H54 (cell line): Measurements from ENCODE around the gene SLX1B.
"Not testable (repeated sequence)": the region's sequence is repeated elsewhere in the genome, so short reads cannot be mapped to it uniquely, and the experiment has no call there.

ENCODE experiments used
- DNase-seq: peaks from one replicate; pipeline ENCODE4 v3.0.0; 2011; ENCODE audit warnings: low spot score, mixed read lengths; ENCODE audit not compliant: insufficient read length
- FAIRE-seq: peaks from 3 replicates; lab custom pipeline; 2011; peaks lifted over from hg19 to GRCh38; lab: Jason Lieb, UNC

Gene SLX1B

GRCh38 chr16:29454269-29454668 is at the start of gene SLX1B, which contains the start of gene BOLA2:
TSS of gene SLX1B (plus strand) at chr16:29454533.
TSS of gene BOLA2 (minus strand) at chr16:29454351. CDS start at chr16:29454253, 98 bp downstream.
- DNase-seq: not testable (repeated sequence)
- peak; percentile 89 for FAIRE-seq

DNA sequence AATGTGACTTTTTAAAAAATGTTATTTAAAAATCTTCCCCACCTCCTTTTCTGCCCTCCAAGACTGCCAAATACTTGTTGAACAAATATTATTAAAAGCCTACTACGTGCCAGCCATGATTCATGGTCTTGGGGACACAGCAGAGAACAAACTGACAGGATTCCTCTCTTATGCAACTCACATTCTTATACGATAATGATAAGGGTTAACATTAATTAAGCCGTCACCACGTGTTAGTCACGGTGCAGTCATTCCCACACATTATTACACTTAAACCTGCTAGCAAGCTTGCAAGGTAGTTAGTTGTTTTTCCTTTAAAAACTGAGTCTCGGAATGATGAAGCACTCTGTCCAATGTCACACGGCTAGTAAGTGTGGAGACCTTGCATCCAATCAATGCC is 49.1 kb upstream of the SLX1B start:
- not testable (repeated sequence) for FAIRE-seq, DNase-seq

- FAIRE-seq, DNase-seq: not testable (repeated sequence)
These were observed 30.7 kb upstream of the SLX1B start for GRCh38 chr16:29423587-29423986.

GRCh38 chr16:29425390-29425789 is 28.9 kb upstream of the SLX1B start:
- FAIRE-seq: not testable (repeated sequence)

DNA sequence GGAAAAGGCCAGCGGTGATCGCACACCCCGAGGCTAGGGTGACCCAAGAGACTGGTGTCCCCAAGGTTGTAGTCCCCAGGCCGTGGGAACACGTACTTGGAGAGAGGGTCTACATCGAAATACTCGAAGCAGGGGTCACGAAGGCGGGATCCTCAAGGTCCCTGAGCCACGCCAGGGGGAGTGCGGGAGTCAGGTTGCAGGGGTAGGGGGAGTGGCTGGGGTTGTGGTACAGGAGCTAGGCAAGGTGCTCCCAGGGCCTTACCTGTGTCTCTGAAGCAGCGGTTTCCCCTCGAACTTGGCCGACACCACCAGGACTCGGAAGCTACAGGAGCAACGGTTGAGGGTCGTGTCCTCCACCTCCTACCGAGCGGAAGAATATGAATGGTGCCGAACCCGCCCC is 579 bp upstream of the SLX1B start:
- not testable (repeated sequence) for DNase-seq, FAIRE-seq

More at GRCh38 chr16:29425390-29425789, 28.9 kb upstream of the SLX1B start:
- not testable (repeated sequence) for DNase-seq

- FAIRE-seq, DNase-seq: not testable (repeated sequence)
These were observed 495 bp downstream of the SLX1B start for GRCh38 chr16:29454828-29455227.

DNA sequence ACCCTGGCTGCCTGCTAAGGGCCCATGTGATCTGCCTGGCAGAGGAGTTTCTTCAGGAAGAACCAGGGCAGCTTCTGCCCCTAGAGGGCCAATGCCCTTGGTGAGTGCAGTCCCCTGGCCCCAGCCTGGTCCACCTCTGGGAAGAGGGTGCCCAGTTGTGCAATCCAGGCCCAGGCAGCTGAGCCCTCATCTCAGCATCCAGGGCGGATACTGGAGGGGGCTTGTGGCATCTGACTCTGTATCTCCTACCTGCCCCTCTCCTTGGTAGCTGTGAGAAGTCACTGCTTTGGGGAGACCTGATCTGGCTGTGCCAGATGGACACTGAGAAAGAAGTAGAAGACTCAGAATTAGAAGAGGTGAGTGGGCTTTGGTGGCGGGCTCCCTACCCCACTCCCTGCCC is 3.3 kb downstream of the SLX1B start:
- not testable (repeated sequence) for FAIRE-seq, DNase-seq

DNA sequence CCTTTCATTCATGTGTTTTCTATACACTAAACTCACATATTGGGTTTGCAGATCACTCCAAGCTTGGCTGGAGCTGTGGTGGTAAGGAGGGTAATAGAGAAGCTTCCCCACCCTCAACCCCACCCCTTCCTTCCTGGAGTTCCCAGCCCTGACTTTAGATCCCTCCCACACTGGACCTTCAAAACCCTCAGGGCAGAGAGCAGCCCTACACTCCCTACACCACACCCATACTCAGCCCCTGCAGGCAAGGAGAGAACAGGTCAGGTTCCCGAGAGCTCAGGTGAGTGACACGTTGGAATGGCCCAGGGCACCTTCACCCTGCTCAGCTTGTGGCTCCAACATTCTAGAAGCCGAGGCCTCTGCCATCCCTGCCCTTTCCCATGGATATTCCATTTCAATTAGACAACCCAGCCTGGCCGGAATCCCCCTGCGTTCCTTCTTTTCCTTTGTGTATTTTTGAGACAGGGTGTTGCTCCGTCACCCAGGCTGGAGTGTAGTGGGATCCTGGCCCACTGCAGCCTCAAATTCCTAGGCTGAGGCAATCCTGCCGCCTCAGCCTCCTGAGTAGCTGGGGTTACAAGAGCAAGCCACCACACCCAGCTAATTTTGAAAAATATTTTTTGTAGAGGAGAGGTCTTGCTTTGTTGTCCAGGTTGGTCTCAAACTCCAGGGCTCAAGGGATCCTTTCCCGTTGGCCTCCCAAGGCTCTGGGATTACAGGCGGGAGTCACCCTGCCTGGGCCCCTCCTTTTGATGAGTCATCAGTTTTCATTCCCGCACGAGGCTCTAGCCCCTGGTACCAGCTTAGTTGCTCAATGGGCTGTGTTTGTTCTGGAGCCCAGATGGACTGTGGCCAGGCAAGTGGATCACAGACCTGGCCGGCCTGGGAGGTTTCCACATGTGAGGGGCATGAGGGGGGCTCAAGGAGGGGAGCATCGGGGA is 5.6 kb downstream of the SLX1B start, which contains the start of gene SULT1A4:
TSS of gene SULT1A4 (plus strand) at position 208 of the 941 bp plus-strand sequence. CDS start 1,473 bp downstream, outside the sequence.
- peak; percentile 65 for FAIRE-seq
- not testable (repeated sequence) for DNase-seq

- not testable (repeated sequence) for FAIRE-seq, DNase-seq
These were observed 6.3 kb downstream of the SLX1B start for GRCh38 chr16:29460647-29461030.

DNA sequence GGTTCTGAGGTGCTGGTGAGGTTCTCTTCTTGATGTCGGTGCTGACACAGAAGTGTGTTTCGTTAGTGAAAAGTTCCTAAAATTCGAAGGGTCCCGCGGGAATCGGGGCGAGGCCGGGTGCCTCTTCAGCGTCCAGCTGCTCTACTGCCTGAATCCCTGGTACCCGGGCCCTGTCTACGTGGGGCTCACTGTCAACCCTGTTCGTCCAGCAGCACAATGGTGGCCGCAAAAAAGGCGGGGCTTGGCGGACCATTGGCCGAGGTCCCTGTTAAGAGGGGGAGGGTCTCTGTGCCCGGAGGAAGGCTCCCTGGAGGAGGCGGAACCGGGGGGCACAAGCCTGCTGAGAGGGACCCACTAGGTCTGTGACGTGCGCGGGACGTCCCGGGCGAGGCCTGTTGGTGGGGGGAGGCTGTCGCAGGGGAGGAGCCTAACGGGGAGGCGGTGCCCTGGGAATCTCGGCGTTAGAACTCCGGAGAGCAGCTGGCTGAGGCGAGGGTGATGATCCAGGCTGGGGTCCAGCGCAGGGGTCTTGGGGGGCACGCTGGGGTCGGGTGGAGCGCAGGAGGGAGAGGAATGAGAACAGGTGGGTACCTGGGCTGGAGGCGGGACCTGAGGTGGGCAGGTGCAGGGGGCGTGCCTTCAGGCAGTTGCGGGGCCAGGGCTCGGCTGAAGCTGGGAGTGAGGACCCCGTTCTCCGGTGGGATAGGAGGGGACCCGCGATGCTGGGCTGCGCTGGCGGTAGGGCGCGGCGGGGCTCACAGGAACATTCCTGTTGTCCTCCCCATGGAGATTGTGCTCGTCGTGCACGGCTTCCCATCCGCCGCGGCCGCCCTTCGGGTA is 11.9 kb downstream of the SLX1B start:
- not testable (repeated sequence) for DNase-seq, FAIRE-seq

GRCh38 chr16:29466904-29467303 is 12.6 kb downstream of the SLX1B start:
- FAIRE-seq, DNase-seq: not testable (repeated sequence)

DNA sequence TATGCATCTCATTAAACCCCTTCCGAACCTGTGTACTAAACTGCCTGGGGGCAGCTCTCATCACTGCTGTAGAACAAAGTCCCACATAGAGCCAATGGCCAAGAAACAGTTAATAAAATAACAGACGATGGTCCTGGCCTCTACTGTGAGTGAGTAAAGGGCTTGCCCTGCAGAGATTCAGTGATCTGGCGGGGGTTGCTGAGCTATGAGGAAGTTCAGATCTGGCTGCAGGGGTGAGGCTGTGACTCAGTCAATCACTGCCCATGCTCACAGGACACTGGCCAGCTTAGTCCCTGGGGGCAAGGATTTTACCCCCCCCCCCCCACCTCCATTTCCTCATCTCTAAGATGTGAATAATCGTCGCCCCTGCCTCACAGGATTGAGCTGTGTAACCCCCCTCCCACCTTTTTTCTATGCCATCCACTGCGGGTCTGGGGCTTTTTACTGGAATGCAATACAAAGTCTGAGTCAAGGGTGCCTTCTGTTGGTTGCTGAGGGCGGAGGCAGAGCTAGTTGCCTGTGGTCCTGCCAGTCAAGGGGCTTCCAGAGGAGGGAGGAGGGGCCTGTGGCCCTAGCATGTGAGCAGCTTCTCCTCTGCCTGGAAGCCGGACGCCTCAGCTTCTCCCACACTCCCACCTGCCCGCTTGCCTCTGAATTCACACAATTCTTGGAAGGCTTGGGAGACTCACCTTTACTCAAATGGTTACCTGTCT is 13.5 kb downstream of the SLX1B start:
- not testable (repeated sequence) for DNase-seq
- FAIRE-seq: peak; percentile 87

DNA sequence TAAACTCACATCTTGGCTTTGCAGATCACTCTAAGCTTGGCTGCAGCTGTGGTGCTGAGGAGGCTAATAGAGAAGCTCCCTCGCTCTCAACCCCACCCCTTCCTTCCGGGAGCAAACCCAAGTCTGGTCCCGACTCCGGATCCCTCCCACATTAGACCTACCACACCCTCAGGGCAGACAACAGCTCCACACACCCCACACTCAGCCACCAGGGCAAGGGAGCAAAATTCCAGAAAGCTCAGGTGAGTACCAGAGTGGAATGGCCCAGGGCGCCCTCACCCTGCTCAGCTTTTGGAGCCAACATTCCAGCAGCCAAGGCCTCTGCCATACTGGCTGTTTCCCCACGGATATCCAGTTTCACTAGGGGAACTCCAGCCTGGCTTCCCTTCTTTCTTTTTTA is 15.3 kb downstream of the SLX1B start:
- DNase-seq: not testable (repeated sequence)
- peak; percentile 82 for FAIRE-seq

DNA sequence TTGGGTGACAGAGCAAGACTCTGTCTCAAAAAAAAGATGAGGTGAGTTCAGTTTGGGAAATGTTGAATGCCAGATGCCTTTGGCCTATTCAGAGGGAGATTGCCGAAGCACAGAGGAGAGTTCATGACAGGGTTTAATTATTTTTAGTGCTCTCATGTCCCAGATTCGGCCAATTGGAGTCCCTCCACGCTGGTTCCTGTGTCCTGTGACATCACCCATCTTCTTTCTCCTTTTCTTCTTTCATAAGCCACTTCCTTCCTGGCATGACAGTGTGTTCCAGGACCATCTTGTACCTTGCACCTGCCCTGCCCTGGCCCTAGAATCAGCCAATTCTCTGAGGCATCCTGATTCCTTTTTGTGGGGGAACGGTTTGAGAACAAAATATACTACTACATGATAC is 17.7 kb downstream of the SLX1B start:
- FAIRE-seq, DNase-seq: not testable (repeated sequence)

DNA sequence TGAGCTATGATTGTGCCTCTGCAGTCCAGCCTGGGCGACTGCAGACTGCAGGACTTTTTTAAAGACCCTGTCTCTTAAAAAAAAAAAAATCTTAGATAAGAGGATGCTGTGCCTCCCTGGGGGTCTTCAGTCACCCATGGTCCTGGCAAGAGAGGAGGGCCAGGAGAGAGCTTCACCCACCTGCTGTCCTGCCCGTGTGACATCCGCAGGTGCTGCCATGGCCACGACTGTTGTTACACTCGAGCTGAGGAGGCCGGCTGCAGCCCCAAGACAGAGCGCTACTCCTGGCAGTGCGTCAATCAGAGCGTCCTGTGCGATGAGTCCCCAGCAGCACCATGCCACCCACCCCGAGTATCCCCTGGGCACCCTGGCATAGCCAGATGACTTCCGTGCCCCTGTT is 27.9 kb downstream of the SLX1B start:
- FAIRE-seq, DNase-seq: not testable (repeated sequence)

DNA sequence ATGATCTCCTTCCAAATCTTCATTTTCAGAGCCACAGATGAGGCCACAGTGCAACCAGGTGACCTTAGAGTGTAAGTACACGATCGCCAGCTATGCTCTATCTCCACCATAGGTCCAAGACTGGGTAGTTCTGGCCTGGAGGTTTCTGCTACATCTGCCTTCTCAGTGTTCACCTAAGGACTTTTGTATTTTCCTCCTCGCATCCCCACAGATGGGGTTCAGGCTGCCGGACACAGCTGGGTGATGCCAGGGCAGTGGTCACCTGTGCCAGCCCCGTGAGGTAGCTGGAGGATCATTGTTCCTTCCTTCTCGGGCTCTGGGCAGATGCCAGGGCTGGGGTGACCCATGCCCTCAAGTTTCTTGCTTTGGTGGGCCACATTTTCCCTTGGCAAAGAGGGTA is 52.0 kb downstream of the SLX1B start, which contains the start of gene NPIPB12:
TSS of gene NPIPB12 (minus strand) at position 101 of the 400 bp plus-strand sequence.
- not testable (repeated sequence) for FAIRE-seq, DNase-seq
